ENCODE measurements around the gene PAM.
"Not testable (repeated sequence)": the region's sequence is repeated elsewhere in the genome, so short reads cannot be mapped to it uniquely, and the experiment has no call there.

Gene PAM

DNA sequence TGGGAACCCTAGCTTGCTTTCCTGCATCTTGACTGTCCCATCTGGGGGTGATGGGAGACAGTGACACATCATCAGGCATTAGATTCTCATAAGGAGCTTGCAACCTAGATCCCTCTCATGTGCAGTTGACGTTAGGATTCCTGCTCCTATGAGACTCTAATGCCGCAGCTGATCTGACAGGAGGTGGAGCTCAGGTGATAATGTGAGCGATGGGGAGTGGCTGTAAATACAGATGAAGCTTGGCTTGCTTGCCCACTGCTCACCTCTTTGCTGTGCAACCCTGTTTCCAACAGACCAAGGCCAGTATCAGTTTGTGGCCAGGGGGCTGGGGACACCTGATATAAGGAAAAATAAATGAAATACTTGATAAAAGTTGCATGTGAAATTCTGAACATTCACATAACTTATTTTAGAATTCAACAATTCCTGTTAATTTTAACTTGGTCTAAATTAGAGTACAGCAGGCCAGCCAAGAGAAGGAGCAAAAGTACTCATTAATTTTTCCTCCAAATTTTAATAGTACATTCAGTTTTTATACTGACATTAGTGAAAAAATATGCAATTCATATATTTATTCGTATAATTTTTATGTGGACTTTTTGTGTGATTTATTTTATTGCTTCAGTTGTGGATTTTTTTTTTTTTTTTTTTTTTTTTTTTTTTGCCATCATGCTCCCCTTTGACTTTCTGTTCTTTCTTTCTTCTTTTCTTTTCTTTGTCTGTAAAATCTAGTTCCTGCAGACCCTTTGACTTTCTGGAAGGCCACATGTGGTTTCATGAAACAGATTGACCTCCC lies 11.4 kb downstream of the PAM start:
- peaks cover 16% of the 10 kb centered on the region for H3K36me3 Mint-ChIP-seq (ENCODE audit: low read depth)
- no peaks in the 10 kb centered on the region for H3K27me3 Mint-ChIP-seq (ENCODE audit: low read depth, poor library complexity)

DNA sequence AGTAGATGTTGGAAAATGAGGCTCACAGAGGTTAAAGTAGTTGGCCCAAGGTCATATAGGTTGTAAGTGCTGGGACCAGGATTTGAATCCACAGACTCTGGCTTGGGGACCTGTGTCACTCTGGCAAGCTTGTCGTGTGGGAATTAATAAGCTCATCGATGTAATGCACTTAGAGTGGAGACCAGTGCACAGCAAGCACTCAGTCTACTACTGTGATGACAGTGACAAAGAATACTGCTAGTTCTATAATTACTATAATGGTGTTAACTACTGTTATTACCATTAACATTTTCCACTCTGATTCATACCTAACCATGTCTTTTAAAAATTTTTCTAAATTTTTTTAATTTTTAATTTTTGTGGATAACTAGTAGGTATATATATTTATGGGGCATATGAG lies 12.8 kb downstream of the PAM start:
- H3K27ac Mint-ChIP-seq: no peak overlapping the region
- no peaks in the 10 kb centered on the region for H3K9me3 Mint-ChIP-seq
- TF ChIP-seq, protein P1, sequence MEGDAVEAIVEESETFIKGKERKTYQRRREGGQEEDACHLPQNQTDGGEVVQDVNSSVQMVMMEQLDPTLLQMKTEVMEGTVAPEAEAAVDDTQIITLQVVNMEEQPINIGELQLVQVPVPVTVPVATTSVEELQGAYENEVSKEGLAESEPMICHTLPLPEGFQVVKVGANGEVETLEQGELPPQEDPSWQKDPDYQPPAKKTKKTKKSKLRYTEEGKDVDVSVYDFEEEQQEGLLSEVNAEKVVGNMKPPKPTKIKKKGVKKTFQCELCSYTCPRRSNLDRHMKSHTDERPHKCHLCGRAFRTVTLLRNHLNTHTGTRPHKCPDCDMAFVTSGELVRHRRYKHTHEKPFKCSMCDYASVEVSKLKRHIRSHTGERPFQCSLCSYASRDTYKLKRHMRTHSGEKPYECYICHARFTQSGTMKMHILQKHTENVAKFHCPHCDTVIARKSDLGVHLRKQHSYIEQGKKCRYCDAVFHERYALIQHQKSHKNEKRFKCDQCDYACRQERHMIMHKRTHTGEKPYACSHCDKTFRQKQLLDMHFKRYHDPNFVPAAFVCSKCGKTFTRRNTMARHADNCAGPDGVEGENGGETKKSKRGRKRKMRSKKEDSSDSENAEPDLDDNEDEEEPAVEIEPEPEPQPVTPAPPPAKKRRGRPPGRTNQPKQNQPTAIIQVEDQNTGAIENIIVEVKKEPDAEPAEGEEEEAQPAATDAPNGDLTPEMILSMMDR (IDR thresholded peaks at IDR 0.05): no peak
- H3K27me3 Mint-ChIP-seq (ENCODE audit: low read depth, poor library complexity): no peaks in the 10 kb centered on the region
- peaks cover 16% of the 10 kb centered on the region for H3K36me3 Mint-ChIP-seq (ENCODE audit: low read depth)
- H3K4me3 Mint-ChIP-seq: no peak overlapping the region
- H3K4me1 Mint-ChIP-seq: peaks cover 20% of the 10 kb centered on the region
- DNase-seq: no peak

More for the DNA sequence above, 11.4 kb downstream of the PAM start:
- TF ChIP-seq, protein P1 (IDR thresholded peaks at IDR 0.05): no peak
- no peak for DNase-seq
- no peak overlapping the region for H3K27ac Mint-ChIP-seq
- H3K4me1 Mint-ChIP-seq: peaks cover 27% of the 10 kb centered on the region
- no peak overlapping the region for H3K4me3 Mint-ChIP-seq
- H3K9me3 Mint-ChIP-seq: no peaks in the 10 kb centered on the region

DNA sequence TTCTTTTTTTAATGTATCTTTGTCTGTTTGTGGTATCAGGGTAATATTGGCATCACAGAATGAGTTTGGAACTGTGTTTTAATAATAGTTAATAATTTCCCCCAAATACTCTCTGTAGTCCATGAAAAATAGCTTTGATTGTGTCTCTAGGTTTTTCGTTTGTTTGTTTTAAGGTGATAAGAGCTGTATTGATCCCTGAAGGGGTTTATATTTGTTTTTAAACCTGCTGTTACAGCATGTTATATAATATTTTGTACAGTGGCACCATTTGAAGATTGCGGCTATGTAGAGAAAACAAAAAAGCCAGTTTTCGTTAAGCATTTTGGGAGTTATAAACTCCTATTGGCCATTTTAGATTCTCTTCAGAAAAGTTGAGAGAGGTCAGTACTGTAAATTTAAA lies 15.7 kb downstream of the PAM start:
- no peaks in the 10 kb centered on the region for H3K27me3 Mint-ChIP-seq (ENCODE audit: low read depth, poor library complexity)
- peaks cover 14% of the 10 kb centered on the region for H3K9me3 Mint-ChIP-seq
- no peak overlapping the region for H3K4me3 Mint-ChIP-seq
- TF ChIP-seq, protein P1 (IDR thresholded peaks at IDR 0.05): no peak
- H3K27ac Mint-ChIP-seq: peak overlapping the region; percentile 18
- DNase-seq: no peak
- peaks cover 18% of the 10 kb centered on the region for H3K36me3 Mint-ChIP-seq (ENCODE audit: low read depth)
- H3K4me1 Mint-ChIP-seq: peaks cover 13% of the 10 kb centered on the region

DNA sequence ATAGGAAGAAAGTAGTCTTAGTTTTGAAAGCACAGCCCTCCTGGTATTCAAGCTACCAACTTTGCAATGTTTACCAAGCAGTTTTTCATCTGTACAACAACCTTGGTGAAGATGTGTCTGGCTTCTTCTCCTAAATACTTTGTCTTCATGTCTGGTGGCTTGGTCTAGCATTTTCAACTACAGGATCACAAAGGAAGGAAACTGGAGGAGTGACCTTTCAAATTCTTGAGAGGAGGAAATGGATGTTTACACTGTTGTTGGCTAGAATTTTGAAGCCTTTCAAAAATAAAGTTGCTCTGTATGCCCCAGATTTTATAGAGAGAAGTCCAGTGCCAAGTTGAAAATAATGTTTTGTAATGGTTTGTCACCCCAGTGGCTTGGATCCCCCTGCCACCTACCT lies 16.3 kb downstream of the PAM start:
- DNase-seq: no peak
- H3K4me1 Mint-ChIP-seq: peaks cover 13% of the 10 kb centered on the region
- H3K9me3 Mint-ChIP-seq: peaks cover 21% of the 10 kb centered on the region
- TF ChIP-seq, protein P1 (IDR thresholded peaks at IDR 0.05): no peak
- H3K36me3 Mint-ChIP-seq (ENCODE audit: low read depth): peaks cover 25% of the 10 kb centered on the region
- H3K4me3 Mint-ChIP-seq: no peak overlapping the region
- H3K27ac Mint-ChIP-seq: peak overlapping the region; percentile 73
- no peaks in the 10 kb centered on the region for H3K27me3 Mint-ChIP-seq (ENCODE audit: low read depth, poor library complexity)

DNA sequence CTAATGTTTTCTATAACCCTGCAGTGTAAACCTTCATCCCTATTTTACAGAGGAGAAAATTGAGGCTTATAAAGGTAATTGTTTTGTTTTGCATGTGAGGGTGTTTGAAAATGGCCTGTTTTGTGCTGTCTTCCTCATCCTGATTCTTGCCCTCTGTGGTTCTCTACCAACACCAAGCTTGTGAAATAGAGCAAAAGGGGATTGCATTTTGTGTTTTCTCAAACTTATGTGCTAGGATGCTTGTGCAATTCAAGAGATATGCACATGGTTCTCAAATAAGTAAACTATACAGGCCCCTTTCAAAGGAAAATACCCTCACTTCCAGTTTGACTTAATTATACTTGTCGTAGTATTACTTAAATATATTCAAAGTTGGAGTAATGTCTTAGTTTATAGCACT lies 17.2 kb downstream of the PAM start:
- Mint-ChIP-seq H3K27ac (peak overlapping the region; percentile 73), H3K4me3 (no peak overlapping the region), H3K27me3 (ENCODE audit: low read depth, poor library complexity) (no peaks in the 10 kb centered on the region), H3K9me3 (peaks cover 29% of the 10 kb centered on the region), H3K36me3 (ENCODE audit: low read depth) (peaks cover 32% of the 10 kb centered on the region), H3K4me1 (peaks cover 13% of the 10 kb centered on the region)
- DNase-seq: no peak
- TF ChIP-seq, protein P1 (IDR thresholded peaks at IDR 0.05): no peak

DNA sequence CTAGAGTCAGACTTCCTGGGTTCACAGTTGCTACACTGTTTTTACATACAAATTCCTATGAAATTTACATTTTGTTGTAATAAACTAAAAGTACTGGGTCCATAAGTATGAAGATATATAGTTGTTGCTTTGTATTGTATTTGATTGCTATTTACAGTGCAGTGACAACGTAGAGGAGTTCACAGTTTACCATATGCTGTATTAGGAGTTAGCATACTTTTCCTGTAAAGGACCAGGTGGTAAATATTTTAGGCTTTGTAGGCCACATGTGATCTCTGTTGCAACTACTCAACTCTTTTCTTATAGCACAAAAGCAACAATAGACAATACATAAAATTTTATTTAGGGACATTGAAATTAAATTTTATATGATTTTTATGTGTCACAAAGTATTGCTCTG lies 18.0 kb downstream of the PAM start:
- H3K27ac Mint-ChIP-seq: no peak overlapping the region
- TF ChIP-seq, protein P1 (IDR thresholded peaks at IDR 0.05): no peak
- H3K27me3 Mint-ChIP-seq (ENCODE audit: low read depth, poor library complexity): no peaks in the 10 kb centered on the region
- peaks cover 32% of the 10 kb centered on the region for H3K36me3 Mint-ChIP-seq (ENCODE audit: low read depth)
- DNase-seq: no peak
- H3K4me3 Mint-ChIP-seq: no peak overlapping the region
- peaks cover 30% of the 10 kb centered on the region for H3K9me3 Mint-ChIP-seq
- peaks cover 13% of the 10 kb centered on the region for H3K4me1 Mint-ChIP-seq

DNA sequence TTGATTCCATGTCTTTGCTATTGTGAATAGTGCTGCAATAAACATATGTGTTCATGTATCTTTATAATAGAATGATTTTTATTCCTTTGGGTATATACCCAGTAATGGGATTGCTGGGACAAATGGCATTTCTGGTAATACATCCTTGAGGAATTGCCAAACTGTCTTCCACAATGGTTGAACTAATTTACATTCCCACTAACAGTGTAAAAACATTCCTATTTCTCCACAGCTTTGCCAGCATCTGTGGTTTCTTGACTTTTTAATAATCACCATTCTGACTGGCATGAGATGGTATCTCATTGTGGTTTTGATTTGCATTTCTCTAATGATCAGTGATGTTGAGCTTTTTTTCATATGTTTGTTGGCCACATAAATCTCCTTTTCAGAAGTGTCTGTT lies 20.7 kb downstream of the PAM start:
- Mint-ChIP-seq H3K9me3 (peaks cover 30% of the 10 kb centered on the region), H3K36me3 (ENCODE audit: low read depth) (peaks cover 32% of the 10 kb centered on the region), H3K4me1 (peaks cover 14% of the 10 kb centered on the region)
- H3K4me3 Mint-ChIP-seq; H3K27me3 Mint-ChIP-seq (ENCODE audit: low read depth, poor library complexity); H3K27ac Mint-ChIP-seq; DNase-seq: not testable (repeated sequence)

Data from nephron progenitor cell (in vitro differentiated cells).